Heart right ventricle (tissue), 16 donors: ENCODE measurements around the gene PHLDB2. TPM values are rescaled to one million over a fixed set of nuclear protein-coding genes. Genes with fewer than 3 reads are reported as not detected.

ENCODE experiments used
- ATAC-seq, 8 donors: fragments of 200-7000 bp; cut with Tn5 transposase; one replicate each; pipeline ENCODE4 v1.9.1; 2020; ENCODE audit warnings: mild to moderate bottlenecking in 8 of 8, moderate library complexity in 8 of 8, moderate number of reproducible peaks in 1 of 8
- DNase-seq, 2 donors: peaks; one replicate each; pipeline ENCODE4 v3.0.0-alpha.2; 2020
- H3K27ac ChIP-seq, 10 donors: fragments of 200-600 bp; sonication (generic) in 2 of 10; one replicate each; pipeline versions ENCODE4 v1.5.0 to v1.8.0; 2020 to 2022; ENCODE audit warnings: mild to moderate bottlenecking in 3 of 10
- H3K27me3 ChIP-seq, 7 donors: fragments of 200-600 bp; one replicate each; pipeline ENCODE4 v1.8.0; 2021 to 2022; ENCODE audit warnings: mild to moderate bottlenecking in 2 of 7
- H3K36me3 ChIP-seq, 9 donors: fragments of 200-600 bp; sonication (generic) in 1 of 9; one replicate each; pipeline versions ENCODE4 v1.5.0 to v1.8.0; 2020 to 2022; ENCODE audit warnings: mild to moderate bottlenecking in 2 of 9
- H3K4me1 ChIP-seq, 9 donors: fragments of 200-600 bp; sonication (generic) in 1 of 9; one replicate each; pipeline versions ENCODE4 v1.5.0 to v1.8.0; 2020 to 2022; ENCODE audit warnings: mild to moderate bottlenecking in 4 of 9
- H3K4me3 ChIP-seq, 10 donors: fragments of 200-600 bp; sonication (generic) in 2 of 10; one replicate each; pipeline versions ENCODE4 v1.5.0 to v1.8.0; 2020 to 2022; ENCODE audit warnings: mild to moderate bottlenecking in 7 of 10, moderate library complexity in 2 of 10
- H3K9me3 ChIP-seq, 11 donors: fragments of 200-600 bp in 10 of 11; sonication (generic) in 2 of 11; one replicate each; pipeline versions ENCODE4 v1.5.0 to v1.8.0; 2013 to 2022; ENCODE audit warnings: mild to moderate bottlenecking in 2 of 11, control low read depth in 1 of 11, moderate library complexity in 1 of 11
- WGBS, 2 donors: extraction: QIAGEN DNeasy Blood & Tissue Kit; methylation state at CpG; one replicate each; pipeline ENCODE4 v1.1.7; 2013; ENCODE audit warnings: inconsistent platforms in 1 of 2; 5-methylcytosine and 5-hydroxymethylcytosine counted together
- intact Hi-C, 10 donors: fragments of 100-400 bp; cut with DNase I; formaldehyde crosslinking; loops; one replicate each; pipeline versions ENCODE4 v1.11.1 to v1.14.2; 2022
- polyA plus RNA-seq, 2 donors: library from polyadenylated mRNA; stranded (reverse); fragments of 200-250 nt; gene quantifications; one replicate each; pipeline ENCODE4 v1.2.3, GENCODE V29; 2013
- total RNA-seq, 10 donors: library from RNA; stranded (reverse); fragmentation: NEBNext Ultra II Directional in 3 of 10; extraction: Animal tissue kit (Norgen Biotek cat#: 25700) in 3 of 10; gene quantifications; one replicate each; pipeline versions ENCODE4 v1.2.1 to v1.2.4, GENCODE V29; 2021 to 2023
- TF ChIP-seq, protein P1 (sequence below), 9 donors: fragments of 200-600 bp; sonication (generic) in 2 of 9; IDR thresholded peaks; one replicate each; pipeline versions ENCODE4 v1.5.0 to v1.8.0; 2021 to 2022; ENCODE audit warnings: antibody characterized with exemption in 9 of 9, mild to moderate bottlenecking in 5 of 9, moderate library complexity in 1 of 9
- donor health status: Arrhythmogenic right ventricular cardiomyopathy.
- donor health status: ischemic (EF 13 %, LVEDD 7.1; RV severe dilation, severe dysfunction).
- donor health status: healthy with polysubstance abuse.
- donor health status: DM: no; HTN: yes; CAD: no.
- donor health status: DM: no; HTN: no; CAD: no.
- donor health status: ischemic (EF 25% LVEDD 6.9; RV normal size, moderate dysfunction).
- donor health status: ischemic (EF 25% LVEDD 5.7; RV mildly dilated, moderate dysfunction).
- donor health status: healthy.
- donor health status: DM: yes; HTN: yes; CAD: no.
- donor health status: Ischemic cardiomyopathy.
- donor health status: ischemic (EF 35%, LVEDD 5.7; RV mildly dilated, moderate dysfunction).
- donor health status: nonischemic (EF 11% LVEDD 7.7; RV severe dilation, severe dysfunction).
- donor health status: DM: yes; HTN: yes; CAD: no.
- donor health status: PGD.
- donor health status: ischemic (EF 29% LVEDD 5.4; RV normal size, mild dysfunction).
- donor health status: nonischemic (EF 23%, LVEDD 6.1; RV moderate dilation, normal function).

Gene PHLDB2
- total and polyA plus RNA-seq, 12 donors, result 33.4 to 293 (median 174) TPM

- TF ChIP-seq, protein P1, sequence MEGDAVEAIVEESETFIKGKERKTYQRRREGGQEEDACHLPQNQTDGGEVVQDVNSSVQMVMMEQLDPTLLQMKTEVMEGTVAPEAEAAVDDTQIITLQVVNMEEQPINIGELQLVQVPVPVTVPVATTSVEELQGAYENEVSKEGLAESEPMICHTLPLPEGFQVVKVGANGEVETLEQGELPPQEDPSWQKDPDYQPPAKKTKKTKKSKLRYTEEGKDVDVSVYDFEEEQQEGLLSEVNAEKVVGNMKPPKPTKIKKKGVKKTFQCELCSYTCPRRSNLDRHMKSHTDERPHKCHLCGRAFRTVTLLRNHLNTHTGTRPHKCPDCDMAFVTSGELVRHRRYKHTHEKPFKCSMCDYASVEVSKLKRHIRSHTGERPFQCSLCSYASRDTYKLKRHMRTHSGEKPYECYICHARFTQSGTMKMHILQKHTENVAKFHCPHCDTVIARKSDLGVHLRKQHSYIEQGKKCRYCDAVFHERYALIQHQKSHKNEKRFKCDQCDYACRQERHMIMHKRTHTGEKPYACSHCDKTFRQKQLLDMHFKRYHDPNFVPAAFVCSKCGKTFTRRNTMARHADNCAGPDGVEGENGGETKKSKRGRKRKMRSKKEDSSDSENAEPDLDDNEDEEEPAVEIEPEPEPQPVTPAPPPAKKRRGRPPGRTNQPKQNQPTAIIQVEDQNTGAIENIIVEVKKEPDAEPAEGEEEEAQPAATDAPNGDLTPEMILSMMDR (IDR thresholded peaks at IDR 0.05), result no peak
- no peaks in the 10 kb centered on the region for H3K9me3 ChIP-seq
- WGBS, 2 donors, result 38% methylated on average over 19 of the region's 19 CpGs
- DNase-seq (no peak), ATAC-seq (no peak)
- no peaks in the 10 kb centered on the region for H3K36me3 ChIP-seq
- H3K4me3 ChIP-seq, result peak overlapping the region in 9 of 10 donors; percentile 26 to 57 (median 48)
- peaks cover 0 to 23% (median 13%) of the 10 kb centered on the region in 9 donors for H3K4me1 ChIP-seq
- peaks cover 0 to 30% (median 0%) of the 10 kb centered on the region in 7 donors for H3K27me3 ChIP-seq
- no peak overlapping the region for H3K27ac ChIP-seq
- intact Hi-C loops, result loop anchor here in 1 of 10 donors (10.0 kb wide), 1 partner anchor 45 kb away; no protein-coding TSS in a partner anchor
Observed at GRCh38 chr3:111999484-112000324, 140.6 kb downstream of the PHLDB2 start.

- intact Hi-C loops, result no loop called here
- TF ChIP-seq, protein P1 (IDR thresholded peaks at IDR 0.05), result no peak
- Histone ChIP-seq H3K36me3 (no peaks in the 10 kb centered on the region), H3K27me3 (peaks cover 0 to 30% (median 0%) of the 10 kb centered on the region in 7 donors), H3K4me1 (peaks cover 0 to 23% (median 13%) of the 10 kb centered on the region in 9 donors), H3K27ac (no peak overlapping the region), H3K4me3 (no peak overlapping the region), H3K9me3 (no peaks in the 10 kb centered on the region)
- ATAC-seq (no peak), DNase-seq (no peak)
- WGBS, 2 donors, result 90 to 93% methylated on average over 5 of the region's 5 CpGs
Observed at GRCh38 chr3:112000367-112000771, 141.3 kb downstream of the PHLDB2 start.

- TF ChIP-seq, protein P1 (IDR thresholded peaks at IDR 0.05), result no peak
- H3K4me1 ChIP-seq, result peaks cover 0 to 23% (median 13%) of the 10 kb centered on the region in 9 donors
- WGBS, 2 donors, result 88 to 89% methylated on average over 2 of the region's 2 CpGs
- H3K36me3 ChIP-seq, result no peaks in the 10 kb centered on the region
- no peak overlapping the region for H3K27ac ChIP-seq
- H3K4me3 ChIP-seq, result no peak overlapping the region
- ATAC-seq (no peak), DNase-seq (no peak)
- intact Hi-C loops, result no loop called here
- H3K27me3 ChIP-seq, result peaks cover 0 to 30% (median 0%) of the 10 kb centered on the region in 7 donors
- no peaks in the 10 kb centered on the region for H3K9me3 ChIP-seq
Observed at GRCh38 chr3:112000966-112001365, 141.9 kb downstream of the PHLDB2 start.

DNA sequence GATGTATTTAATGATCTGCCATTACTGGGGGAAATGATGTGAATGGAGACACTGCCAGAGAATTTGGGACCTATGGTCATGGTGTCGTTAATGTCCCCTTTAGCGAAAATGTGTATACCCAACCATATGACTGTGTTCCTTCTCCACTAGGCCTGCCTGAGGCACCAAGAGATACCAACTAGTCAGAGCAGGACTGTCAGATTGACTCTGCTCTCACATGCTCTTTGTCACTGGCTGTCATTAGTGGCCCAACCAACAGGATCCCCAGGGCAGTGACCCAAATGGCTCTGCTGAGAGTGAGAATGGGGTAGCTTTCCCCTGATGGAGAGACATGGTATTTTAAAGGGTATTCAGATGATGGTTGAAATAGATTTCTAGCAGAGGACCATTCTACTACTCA lies 142.5 kb downstream of the PHLDB2 start:
- WGBS, 2 donors, result 95 to 97% methylated on average over 2 of the region's 2 CpGs
- no peak overlapping the region for H3K27ac ChIP-seq
- peaks cover 0 to 30% (median 0%) of the 10 kb centered on the region in 7 donors for H3K27me3 ChIP-seq
- H3K4me1 ChIP-seq, result peaks cover 0 to 23% (median 13%) of the 10 kb centered on the region in 9 donors
- TF ChIP-seq, protein P1 (IDR thresholded peaks at IDR 0.05), result no peak
- DNase-seq (no peak), ATAC-seq (no peak)
- H3K9me3 ChIP-seq, result no peaks in the 10 kb centered on the region
- H3K4me3 ChIP-seq, result no peak overlapping the region
- intact Hi-C loops, result no loop called here
- H3K36me3 ChIP-seq, result no peaks in the 10 kb centered on the region
